ENCODE results near the gene SPEN. TPM values are rescaled to one million over a fixed set of nuclear protein-coding genes. Genes with fewer than 3 reads are reported as not detected.

Gene SPEN
- polyA plus RNA-seq, 1 donor (not counting 4 experiments of a cell fraction or from before 2014, with no cell fraction given), result 8.9 TPM

GRCh38 chr1:15799004-15799867 lies 48.3 kb upstream of the SPEN start:
- Histone ChIP-seq H3K9ac (ENCODE audit: control insufficient read depth, extremely low read depth, insufficient read depth, low read length) (peak overlapping the region; percentile 89), H3K4me1 (ENCODE audit: control insufficient read depth, extremely low read depth, insufficient read depth, low read length) (peaks cover 68% of the 10 kb centered on the region), H3K4me3 (ENCODE audit: control insufficient read depth in 2 of 3, extremely low read depth in 1 of 3, insufficient read depth in 2 of 3, low read depth in 1 of 3, low read length in 3 of 3) (peak overlapping the region in 2 of 3 experiments; percentile 10 to 61), H4K20me1 (ENCODE audit: control insufficient read depth, extremely low read depth, insufficient read depth, low read length) (no peaks in the 10 kb centered on the region), H3K9me3 (ENCODE audit: control insufficient read depth, low read depth, low read length) (no peaks in the 10 kb centered on the region), H3K4me2 (ENCODE audit: control insufficient read depth, extremely low read depth, insufficient read depth, low read depth, low read length) (peak overlapping the region; percentile 88), H3K79me2 (ENCODE audit: control insufficient read depth, insufficient read depth, low read length) (no peaks in the 10 kb centered on the region), H3K9me1 (ENCODE audit: control insufficient read depth, extremely low read depth, insufficient read depth, low read length) (peaks cover 4% of the 10 kb centered on the region), H3K27ac (ENCODE audit: control insufficient read depth, insufficient read depth, low read length) (peak overlapping the region; percentile 99), H3K27me3 (ENCODE audit: control insufficient read depth, extremely low read depth, insufficient read depth, low read length) (no peaks in the 10 kb centered on the region), H2AFZ (ENCODE audit: control insufficient read depth, low read length) (no peak overlapping the region), H3K36me3 (ENCODE audit: control insufficient read depth in 2 of 2, extremely low read depth in 1 of 2, insufficient read depth in 2 of 2, low read length in 2 of 2) (no peaks in the 10 kb centered on the region)
- FAIRE-seq (peak; percentile 44), DNase-seq (ENCODE audit: low read depth, low spot score) (peak; percentile 92)
- dilution Hi-C loops (cut with MboI; ENCODE audit: extremely low pct_ligation_motif_present, low sequenced_read_pairs), result no loop called here
- TF ChIP-seq EZH2 (IDR thresholded peaks at IDR 0.05; ENCODE audit: low read length) (no peak), CTCF (optimal IDR thresholded peaks at IDR 0.05 in 1 of 3, IDR thresholded peaks at IDR 0.05 in 1 of 3, conservative IDR thresholded peaks at IDR 0.05 in 1 of 3; ENCODE audit: extremely low read depth in 1 of 3, insufficient read depth in 2 of 3, low read length in 3 of 3) (no peak)

GRCh38 chr1:15799928-15800835 lies 47.3 kb upstream of the SPEN start:
- no peaks in the 10 kb centered on the region for H3K9me3 ChIP-seq (ENCODE audit: control insufficient read depth, low read depth, low read length)
- peak overlapping the region; percentile 89 for H3K9ac ChIP-seq (ENCODE audit: control insufficient read depth, extremely low read depth, insufficient read depth, low read length)
- peak overlapping the region; percentile 99 for H3K27ac ChIP-seq (ENCODE audit: control insufficient read depth, insufficient read depth, low read length)
- H3K9me1 ChIP-seq (ENCODE audit: control insufficient read depth, extremely low read depth, insufficient read depth, low read length), result peaks cover 4% of the 10 kb centered on the region
- H3K4me2 ChIP-seq (ENCODE audit: control insufficient read depth, extremely low read depth, insufficient read depth, low read depth, low read length), result peak overlapping the region; percentile 88
- dilution Hi-C loops (cut with MboI; ENCODE audit: extremely low pct_ligation_motif_present, low sequenced_read_pairs), result no loop called here
- no peaks in the 10 kb centered on the region for H3K27me3 ChIP-seq (ENCODE audit: control insufficient read depth, extremely low read depth, insufficient read depth, low read length)
- no peaks in the 10 kb centered on the region for H3K36me3 ChIP-seq (ENCODE audit: control insufficient read depth in 2 of 2, extremely low read depth in 1 of 2, insufficient read depth in 2 of 2, low read length in 2 of 2)
- FAIRE-seq (peak; percentile 66), DNase-seq (ENCODE audit: low read depth, low spot score) (peak; percentile 100)
- H3K4me1 ChIP-seq (ENCODE audit: control insufficient read depth, extremely low read depth, insufficient read depth, low read length), result peaks cover 61% of the 10 kb centered on the region
- H3K4me3 ChIP-seq (ENCODE audit: control insufficient read depth in 2 of 3, extremely low read depth in 1 of 3, insufficient read depth in 2 of 3, low read depth in 1 of 3, low read length in 3 of 3), result peak overlapping the region in 2 of 3 experiments; percentile 15 to 61
- H4K20me1 ChIP-seq (ENCODE audit: control insufficient read depth, extremely low read depth, insufficient read depth, low read length), result no peaks in the 10 kb centered on the region
- peak overlapping the region; percentile 63 for H2AFZ ChIP-seq (ENCODE audit: control insufficient read depth, low read length)
- H3K79me2 ChIP-seq (ENCODE audit: control insufficient read depth, insufficient read depth, low read length), result no peaks in the 10 kb centered on the region
- TF ChIP-seq EZH2 (IDR thresholded peaks at IDR 0.05; ENCODE audit: low read length) (no peak), CTCF (optimal IDR thresholded peaks at IDR 0.05 in 1 of 3, IDR thresholded peaks at IDR 0.05 in 1 of 3, conservative IDR thresholded peaks at IDR 0.05 in 1 of 3; ENCODE audit: extremely low read depth in 1 of 3, insufficient read depth in 2 of 3, low read length in 3 of 3) (no peak)

All from keratinocyte (primary cell).